GM21576 (cell line): ENCODE results near the gene METTL26.
A peak's percentile ranks its signal among the peaks of the same experiment; 100 is the strongest.

ENCODE experiments used
- ATAC-seq: cut with Tn5 transposase; IDR thresholded peaks from one replicate; pipeline ENCODE4 v1.9.1; 2021; ENCODE audit warnings: mild to moderate bottlenecking, moderate library complexity; ENCODE audit not compliant: unreplicated experiment

METTL26 gene

GRCh38 chr16:675884-676564 lies 39.9 kb upstream of the METTL26 start:
- no peak for ATAC-seq

GRCh38 chr16:674968-675883 lies 39.1 kb upstream of the METTL26 start, which contains the start of gene RHBDL1:
TSS of gene RHBDL1 (plus strand) at chr16:675671. CDS start at chr16:675791, 120 bp downstream.
- ATAC-seq = no peak

- ATAC-seq = no peak
Observed at GRCh38 chr16:674214-674881, 38.2 kb upstream of the METTL26 start.

GRCh38 chr16:673399-673991 lies 37.4 kb upstream of the METTL26 start:
- ATAC-seq = no peak

- no peak for ATAC-seq
Observed at GRCh38 chr16:672851-673250, 36.7 kb upstream of the METTL26 start.

GRCh38 chr16:672371-672770 lies 36.3 kb upstream of the METTL26 start:
- ATAC-seq = no peak

GRCh38 chr16:671353-672131 lies 35.4 kb upstream of the METTL26 start:
- no peak for ATAC-seq

GRCh38 chr16:670485-671352 lies 34.6 kb upstream of the METTL26 start:
- no peak for ATAC-seq

- ATAC-seq = no peak
Observed at GRCh38 chr16:669666-670065, 33.6 kb upstream of the METTL26 start.

GRCh38 chr16:668519-669171 lies 32.5 kb upstream of the METTL26 start:
- ATAC-seq = no peak

GRCh38 chr16:667780-668518 lies 31.8 kb upstream of the METTL26 start, which contains the start of gene RHOT2:
TSS of gene RHOT2 (plus strand) at chr16:668132. CDS start at chr16:668200, 68 bp downstream.
- peak; percentile 66 for ATAC-seq

- no peak for ATAC-seq
Observed at GRCh38 chr16:667113-667779, 31.1 kb upstream of the METTL26 start.

- ATAC-seq = no peak
Observed at GRCh38 chr16:666572-666971, 30.5 kb upstream of the METTL26 start.

GRCh38 chr16:662597-662996 lies 26.5 kb upstream of the METTL26 start:
- no peak for ATAC-seq

GRCh38 chr16:662095-662494 lies 26.0 kb upstream of the METTL26 start:
- no peak for ATAC-seq

- peak; percentile 9 for ATAC-seq
Observed at GRCh38 chr16:661184-661821, 25.2 kb upstream of the METTL26 start.
